ENCODE measurements around the gene ARHGAP28. TPM values are rescaled to one million over a fixed set of nuclear protein-coding genes. Genes with fewer than 3 reads are reported as not detected.
"Not testable (repeated sequence)": the region's sequence is repeated elsewhere in the genome, so short reads cannot be mapped to it uniquely, and the experiment has no call there.

Gene ARHGAP28
- polyA plus RNA-seq, 1 experiment, result 5.3 TPM

GRCh38 chr18:6819332-6819731 is 89.8 kb downstream of the ARHGAP28 start:
- no peak for DNase-seq (ENCODE audit: low read depth)
- ChIA-PET CTCF (no interaction called here), POLR2A (no interaction called here)
- Histone ChIP-seq H3K36me3 (ENCODE audit: control insufficient read depth, insufficient read depth, low read length) (no peaks in the 10 kb centered on the region), H3K4me3 (ENCODE audit: low read depth, low read length) (no peak overlapping the region), H3K27me3 (ENCODE audit: control insufficient read depth, insufficient read depth, low read length) (no peaks in the 10 kb centered on the region)
- no peak for TF ChIP-seq CTCF (IDR thresholded peaks at IDR 0.05; ENCODE audit: insufficient read depth, low read depth, low read length)

- POLR2A ChIA-PET, result no interaction called here
- Histone ChIP-seq H3K27me3 (ENCODE audit: control insufficient read depth, insufficient read depth, low read length) (no peaks in the 10 kb centered on the region), H3K36me3 (ENCODE audit: control insufficient read depth, insufficient read depth, low read length) (no peaks in the 10 kb centered on the region), H3K4me3 (ENCODE audit: low read depth, low read length) (no peak overlapping the region)
- CTCF ChIA-PET, result no interaction called here
- no peak for TF ChIP-seq CTCF (IDR thresholded peaks at IDR 0.05; ENCODE audit: insufficient read depth, low read depth, low read length)
- no peak for DNase-seq (ENCODE audit: low read depth)
Observed at GRCh38 chr18:6820314-6820713, 90.8 kb downstream of the ARHGAP28 start.

GRCh38 chr18:6821356-6821755 is 91.8 kb downstream of the ARHGAP28 start:
- no peaks in the 10 kb centered on the region for H3K27me3 ChIP-seq (ENCODE audit: control insufficient read depth, insufficient read depth, low read length)
- H3K36me3 ChIP-seq (ENCODE audit: control insufficient read depth, insufficient read depth, low read length), result no peaks in the 10 kb centered on the region
- POLR2A ChIA-PET, result no interaction called here
- CTCF ChIA-PET, result no interaction called here
- no peak overlapping the region for H3K4me3 ChIP-seq (ENCODE audit: low read depth, low read length)
- peak; percentile 25 for DNase-seq (ENCODE audit: low read depth)
- TF ChIP-seq CTCF (IDR thresholded peaks at IDR 0.05; ENCODE audit: insufficient read depth, low read depth, low read length), result no peak

GRCh38 chr18:6827161-6827560 is 97.6 kb downstream of the ARHGAP28 start:
- H3K36me3 ChIP-seq (ENCODE audit: control insufficient read depth, insufficient read depth, low read length); H3K4me3 ChIP-seq (ENCODE audit: low read depth, low read length); CTCF ChIA-PET; DNase-seq (ENCODE audit: low read depth); H3K27me3 ChIP-seq (ENCODE audit: control insufficient read depth, insufficient read depth, low read length); POLR2A ChIA-PET: not testable (repeated sequence)

GRCh38 chr18:6827566-6827965 is 98.0 kb downstream of the ARHGAP28 start:
- H3K27me3 ChIP-seq (ENCODE audit: control insufficient read depth, insufficient read depth, low read length); POLR2A ChIA-PET; H3K4me3 ChIP-seq (ENCODE audit: low read depth, low read length); CTCF ChIA-PET; H3K36me3 ChIP-seq (ENCODE audit: control insufficient read depth, insufficient read depth, low read length); DNase-seq (ENCODE audit: low read depth): not testable (repeated sequence)

- ChIA-PET CTCF (no interaction called here), POLR2A (no interaction called here)
- no peak for DNase-seq (ENCODE audit: low read depth)
- no peak for TF ChIP-seq CTCF (IDR thresholded peaks at IDR 0.05; ENCODE audit: insufficient read depth, low read depth, low read length)
- H3K36me3 ChIP-seq (ENCODE audit: control insufficient read depth, insufficient read depth, low read length), result no peaks in the 10 kb centered on the region
- H3K4me3 ChIP-seq (ENCODE audit: low read depth, low read length), result no peak overlapping the region
- H3K27me3 ChIP-seq (ENCODE audit: control insufficient read depth, insufficient read depth, low read length), result no peaks in the 10 kb centered on the region
Observed at GRCh38 chr18:6830916-6831315, 101.4 kb downstream of the ARHGAP28 start.

All from BJ (cell line).